Thyroid gland (tissue), 4 donors: ENCODE data around the gene FAR1.

Experiments used
- CTCF ChIP-seq, 6 experiments: fragments of 200-600 bp in 3 of 6; fragments of 450-650 bp in 3 of 6; sonication (generic) in 3 of 6; IDR thresholded peaks; one replicate each; pipeline ENCODE4 v1.5.1; 2016 to 2019; ENCODE audit warnings: antibody characterized with exemption in 6 of 6, mild to moderate bottlenecking in 2 of 6, inconsistent platforms in 1 of 6, moderate library complexity in 1 of 6
- POLR2A ChIP-seq, 2 donors: fragments of 450-650 bp; IDR thresholded peaks; one replicate each; pipeline ENCODE4 v1.6.1; 2017; ENCODE audit warnings: antibody characterized with exemption in 2 of 2, mild to moderate bottlenecking in 2 of 2, moderate library complexity in 1 of 2

- TF ChIP-seq CTCF (IDR thresholded peaks at IDR 0.05), result no peak
- no peak for TF ChIP-seq POLR2A (IDR thresholded peaks at IDR 0.05)
These were observed 53.3 kb downstream of the FAR1 start for GRCh38 chr11:13721760-13722159.
